GM19455 (cell line): ENCODE measurements around the gene SRCIN1.
"Not testable (repeated sequence)": the region's sequence is repeated elsewhere in the genome, so short reads cannot be mapped to it uniquely, and the experiment has no call there.

Source experiments
- ATAC-seq: cut with Tn5 transposase; IDR thresholded peaks from one replicate; pipeline ENCODE4 v1.9.1; 2021; ENCODE audit not compliant: unreplicated experiment

Gene SRCIN1

GRCh38 chr17:38485681-38486298 is 120.0 kb downstream of the SRCIN1 start:
- not testable (repeated sequence) for ATAC-seq

GRCh38 chr17:38485146-38485468 is 120.6 kb downstream of the SRCIN1 start:
- ATAC-seq, result no peak

- not testable (repeated sequence) for ATAC-seq
Observed at GRCh38 chr17:38484242-38485145, 121.3 kb downstream of the SRCIN1 start.

GRCh38 chr17:38482700-38483043 is 123.1 kb downstream of the SRCIN1 start:
- ATAC-seq, result not testable (repeated sequence)

DNA sequence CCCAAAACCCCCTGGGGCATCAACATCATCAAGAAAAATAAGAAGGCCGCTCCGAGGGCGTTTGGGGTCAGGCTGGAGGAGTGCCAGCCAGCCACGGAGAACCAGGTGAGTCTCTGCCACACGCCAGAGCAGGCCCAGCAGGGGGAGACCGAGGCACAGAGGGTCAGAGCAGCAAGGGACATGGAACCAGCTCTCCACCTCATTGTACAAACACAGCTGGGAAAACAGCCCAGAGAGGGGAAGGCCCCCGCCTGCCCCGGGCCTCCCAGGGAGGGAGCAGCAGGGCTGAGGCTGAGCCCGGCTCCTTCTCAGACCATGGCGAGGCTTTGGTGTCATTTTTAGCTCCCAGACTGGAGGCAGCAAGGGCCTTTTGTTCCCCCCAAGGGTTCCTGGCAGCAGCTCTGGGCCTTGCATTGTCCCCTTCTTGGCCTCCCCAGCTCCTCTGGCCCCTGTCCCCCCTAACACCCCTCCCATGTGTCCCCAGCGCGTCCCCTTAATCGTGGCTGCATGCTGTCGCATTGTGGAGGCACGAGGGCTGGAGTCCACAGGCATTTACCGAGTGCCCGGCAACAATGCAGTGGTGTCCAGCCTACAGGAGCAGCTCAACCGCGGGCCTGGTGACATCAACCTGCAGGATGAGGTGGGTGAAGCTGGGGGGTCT is 123.6 kb downstream of the SRCIN1 start:
- not testable (repeated sequence) for ATAC-seq
